Stimulated activated naive CD8-positive, alpha-beta T cell treated with anti-CD3 and anti-CD28 coated beads, Interleukin-15, Interleukin-2, amounts not matched to agents 100 U/mL and 50 U/mL, for 24 hours (primary cell): Measurements from ENCODE around the gene TLDC2.
"Not testable (repeated sequence)": the region's sequence is repeated elsewhere in the genome, so short reads cannot be mapped to it uniquely, and the experiment has no call there.

Experiments
- ATAC-seq: fragments of 150-1000 bp; cut with Tn5 transposase; one replicate; pipeline ENCODE4 v1.10.0; 2021
- DNase-seq: peaks from one replicate; pipeline ENCODE4 v3.0.0; 2021

Gene TLDC2

GRCh38 chr20:36875702-36876472 lies at the start of gene TLDC2:
TSS of gene TLDC2 (plus strand) at chr20:36876138. CDS start at chr20:36876175, 37 bp downstream.
- no peak for ATAC-seq
- DNase-seq, result no peak

- DNase-seq (no peak), ATAC-seq (no peak)
Measured at GRCh38 chr20:36826554-36827244, 49.2 kb upstream of the TLDC2 start.

- DNase-seq, result no peak
- ATAC-seq, result no peak
Measured at GRCh38 chr20:36827541-36828279, 48.2 kb upstream of the TLDC2 start.

- ATAC-seq (no peak), DNase-seq (no peak)
Measured at GRCh38 chr20:36830791-36831691, 44.9 kb upstream of the TLDC2 start.

- no peak for ATAC-seq
- DNase-seq, result no peak
Measured at GRCh38 chr20:36832791-36833190, 43.1 kb upstream of the TLDC2 start.

GRCh38 chr20:36833275-36834020 lies 42.5 kb upstream of the TLDC2 start:
- DNase-seq, result no peak
- no peak for ATAC-seq

- DNase-seq (no peak), ATAC-seq (no peak)
Measured at GRCh38 chr20:36835025-36835424, 40.9 kb upstream of the TLDC2 start.

GRCh38 chr20:36835453-36836198 lies 40.3 kb upstream of the TLDC2 start:
- ATAC-seq (peak; percentile 94), DNase-seq (peak; percentile 88)

- DNase-seq (peak; percentile 81), ATAC-seq (no peak)
Measured at GRCh38 chr20:36836591-36837269, 39.2 kb upstream of the TLDC2 start.

- not testable (repeated sequence) for DNase-seq, ATAC-seq
Measured at GRCh38 chr20:36838376-36838775, 37.6 kb upstream of the TLDC2 start.

GRCh38 chr20:36839150-36839549 lies 36.8 kb upstream of the TLDC2 start:
- DNase-seq (no peak), ATAC-seq (no peak)

GRCh38 chr20:36841030-36841429 lies 34.9 kb upstream of the TLDC2 start:
- not testable (repeated sequence) for ATAC-seq

GRCh38 chr20:36845288-36845971 lies 30.5 kb upstream of the TLDC2 start:
- DNase-seq, result no peak
- peak; percentile 11 for ATAC-seq

More at GRCh38 chr20:36841030-36841429, 34.9 kb upstream of the TLDC2 start:
- not testable (repeated sequence) for DNase-seq

- no peak for DNase-seq
- ATAC-seq, result no peak
Measured at GRCh38 chr20:36847009-36847709, 28.8 kb upstream of the TLDC2 start.

GRCh38 chr20:36847710-36848040 lies 28.3 kb upstream of the TLDC2 start:
- ATAC-seq, result no peak
- no peak for DNase-seq

- ATAC-seq, result no peak
- no peak for DNase-seq
Measured at GRCh38 chr20:36848078-36848660, 27.8 kb upstream of the TLDC2 start.

GRCh38 chr20:36848677-36849076 lies 27.3 kb upstream of the TLDC2 start:
- ATAC-seq, result no peak
- no peak for DNase-seq
